Glutamatergic neuron (in vitro differentiated cells): Measurements from ENCODE around the gene SEC61A1. TPM values are rescaled to one million over a fixed set of nuclear protein-coding genes. Genes with fewer than 3 reads are reported as not detected.

Source experiments
- DNase-seq: peaks from one replicate; pipeline ENCODE4 v3.0.0; 2022
- H3K27ac Mint-ChIP-seq: one replicate; pipeline ENCODE4 v1.8.0; 2020; ENCODE audit warnings: mild to moderate bottlenecking, mixed read lengths, inconsistent platforms; ENCODE audit not compliant: unreplicated experiment
- H3K27me3 Mint-ChIP-seq: one replicate; pipeline ENCODE4 v1.8.0; 2020; ENCODE audit warnings: mild to moderate bottlenecking, moderate library complexity, mixed read lengths, inconsistent platforms; ENCODE audit not compliant: unreplicated experiment
- H3K36me3 Mint-ChIP-seq: one replicate; pipeline ENCODE4 v1.8.0; 2020; ENCODE audit warnings: mild to moderate bottlenecking, mixed read lengths, inconsistent platforms; ENCODE audit not compliant: unreplicated experiment
- H3K4me1 Mint-ChIP-seq: one replicate; pipeline ENCODE4 v1.8.0; 2020; ENCODE audit warnings: mild to moderate bottlenecking, low read depth, mixed read lengths, inconsistent platforms; ENCODE audit not compliant: unreplicated experiment
- H3K4me3 Mint-ChIP-seq: one replicate; pipeline ENCODE4 v1.8.0; 2020; ENCODE audit warnings: mild to moderate bottlenecking, mixed read lengths, inconsistent platforms; ENCODE audit not compliant: unreplicated experiment
- H3K9me3 Mint-ChIP-seq: one replicate; pipeline ENCODE4 v1.8.0; 2020; ENCODE audit warnings: mild to moderate bottlenecking, moderate library complexity, mixed read lengths, inconsistent platforms; ENCODE audit not compliant: unreplicated experiment
- CTCF ChIP-seq: fragments of 200-600 bp; sonication (generic); IDR thresholded peaks from one replicate; pipeline ENCODE4 v1.5.0; 2021; ENCODE audit not compliant: partially characterized antibody, unreplicated experiment
- total RNA-seq: library from RNA; stranded (reverse); fragmentation: NEBNext Ultra II Directional; extraction: Animal tissue kit (Norgen Biotek cat#: 25700); gene quantifications from one replicate; pipeline ENCODE4 v1.2.1, GENCODE V29; 2021; ENCODE audit not compliant: unreplicated experiment

The SEC61A1 gene
- total RNA-seq, 1 donor from 2014 or later = 201 TPM

- Mint-ChIP-seq H3K27me3 (no peaks in the 10 kb centered on the region), H3K27ac (no peak overlapping the region), H3K9me3 (no peaks in the 10 kb centered on the region), H3K4me1 (no peaks in the 10 kb centered on the region), H3K36me3 (no peaks in the 10 kb centered on the region), H3K4me3 (no peak overlapping the region)
- DNase-seq = no peak
- TF ChIP-seq CTCF = no peak
Measured at GRCh38 chr3:128041344-128041743, 10.9 kb upstream of the SEC61A1 start.

DNA sequence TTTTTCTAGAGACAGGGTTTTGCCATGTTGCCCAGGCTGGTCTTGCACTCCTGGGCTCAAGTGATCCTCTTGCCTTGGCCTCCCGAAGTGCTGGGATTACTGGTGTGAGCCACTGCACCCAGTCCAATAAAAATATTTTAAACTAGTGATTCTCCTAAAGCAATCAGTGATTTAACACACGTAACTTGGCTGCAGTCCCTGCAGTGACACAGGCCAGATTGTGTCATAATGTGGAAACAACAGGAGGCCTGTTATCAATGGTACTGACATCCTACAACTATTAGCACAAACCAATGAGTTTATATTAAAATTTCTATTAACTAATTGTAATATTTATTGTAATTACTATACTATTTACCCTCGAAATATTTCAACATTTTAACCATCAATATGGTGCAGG lies 1.6 kb upstream of the SEC61A1 start:
- H3K27ac Mint-ChIP-seq = no peak overlapping the region
- H3K9me3 Mint-ChIP-seq = peaks cover 7% of the 10 kb centered on the region
- peaks cover 2% of the 10 kb centered on the region for H3K27me3 Mint-ChIP-seq
- no peak overlapping the region for H3K4me3 Mint-ChIP-seq
- no peaks in the 10 kb centered on the region for H3K36me3 Mint-ChIP-seq
- no peak for DNase-seq
- no peak for TF ChIP-seq CTCF
- peaks cover 23% of the 10 kb centered on the region for H3K4me1 Mint-ChIP-seq

DNA sequence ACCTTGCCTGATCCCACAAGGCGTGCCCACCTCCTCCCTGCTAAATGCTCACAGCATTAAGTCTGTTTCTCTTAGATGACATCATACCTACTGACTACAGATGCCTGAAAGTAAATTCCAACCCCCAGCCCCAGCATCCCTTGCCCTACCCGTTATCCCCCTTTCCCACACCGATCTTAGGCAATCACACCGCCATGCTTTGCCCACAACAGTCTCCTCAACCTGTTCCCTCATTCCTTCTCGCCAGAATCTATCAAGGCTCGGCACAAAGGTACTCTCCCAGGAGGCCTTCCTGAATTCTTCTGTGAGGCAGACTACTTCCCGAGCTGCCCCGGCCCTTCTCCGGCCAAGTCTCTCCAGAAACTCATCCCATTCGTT lies 789 bp upstream of the SEC61A1 start:
- Mint-ChIP-seq H3K9me3 (peaks cover 7% of the 10 kb centered on the region), H3K4me1 (peaks cover 23% of the 10 kb centered on the region), H3K27ac (peak overlapping the region; percentile 92), H3K36me3 (no peaks in the 10 kb centered on the region), H3K27me3 (peaks cover 2% of the 10 kb centered on the region), H3K4me3 (peak overlapping the region; percentile 94)
- DNase-seq = no peak
- TF ChIP-seq CTCF = no peak

- H3K27ac Mint-ChIP-seq = peak overlapping the region; percentile 98
- peak overlapping the region; percentile 99 for H3K4me3 Mint-ChIP-seq
- H3K4me1 Mint-ChIP-seq = peaks cover 23% of the 10 kb centered on the region
- no peaks in the 10 kb centered on the region for H3K36me3 Mint-ChIP-seq
- TF ChIP-seq CTCF = no peak
- peaks cover 7% of the 10 kb centered on the region for H3K9me3 Mint-ChIP-seq
- DNase-seq = peak; percentile 36
- peaks cover 2% of the 10 kb centered on the region for H3K27me3 Mint-ChIP-seq
Measured at GRCh38 chr3:128052595-128053351, 536 bp downstream of the SEC61A1 start.

GRCh38 chr3:128053614-128054013 lies 1.4 kb downstream of the SEC61A1 start:
- Mint-ChIP-seq H3K4me1 (peaks cover 23% of the 10 kb centered on the region), H3K27me3 (peaks cover 2% of the 10 kb centered on the region), H3K36me3 (no peaks in the 10 kb centered on the region), H3K9me3 (peaks cover 7% of the 10 kb centered on the region), H3K4me3 (peak overlapping the region; percentile 99), H3K27ac (peak overlapping the region; percentile 49)
- no peak for DNase-seq
- no peak for TF ChIP-seq CTCF
